Left renal pelvis (tissue), 4 donors: ENCODE results near the gene SMTNL2. TPM values are rescaled to one million over a fixed set of nuclear protein-coding genes. Genes with fewer than 3 reads are reported as not detected.
A peak's percentile ranks its signal among the peaks of the same experiment; 100 is the strongest.
"Not testable (repeated sequence)": the region's sequence is repeated elsewhere in the genome, so short reads cannot be mapped to it uniquely, and the experiment has no call there.

Experiments used
- DNase-seq, 4 donors: peaks; one replicate each; pipeline ENCODE4 v3.0.0-alpha.2; 2013; ENCODE audit warnings: low read depth in 4 of 4, low spot score in 3 of 4
- polyA plus RNA-seq, 4 donors: library from polyadenylated mRNA; unstranded; fragments of 120-200 nt; gene quantifications; one replicate each; pipeline ENCODE4 v1.2.1, GENCODE V29; 2013; ENCODE audit not compliant: insufficient read length in 4 of 4

The SMTNL2 gene
- polyA plus RNA-seq, 4 donors = 1.7 to 67.3 (median 52.0) TPM

GRCh38 chr17:4625181-4625617 is 40.9 kb downstream of the SMTNL2 start:
- peak in 2 of 4 donors; percentile 42 to 64 for DNase-seq

- no peak for DNase-seq
These were observed 42.5 kb downstream of the SMTNL2 start for GRCh38 chr17:4626734-4627256.

GRCh38 chr17:4631431-4631830 is 47.1 kb downstream of the SMTNL2 start:
- DNase-seq = no peak

- DNase-seq = no peak
These were observed 47.7 kb downstream of the SMTNL2 start for GRCh38 chr17:4631836-4632580.

- DNase-seq = no peak
These were observed 48.2 kb downstream of the SMTNL2 start for GRCh38 chr17:4632581-4632920.

- DNase-seq = no peak
These were observed 49.3 kb downstream of the SMTNL2 start for GRCh38 chr17:4633643-4634042.

- DNase-seq = no peak
These were observed 50.6 kb downstream of the SMTNL2 start for GRCh38 chr17:4634976-4635375.

- DNase-seq = no peak
These were observed 51.6 kb downstream of the SMTNL2 start for GRCh38 chr17:4635823-4636375.

- DNase-seq = no peak
These were observed 52.3 kb downstream of the SMTNL2 start for GRCh38 chr17:4636474-4637100.

- not testable (repeated sequence) for DNase-seq
These were observed 54.4 kb downstream of the SMTNL2 start for GRCh38 chr17:4638766-4639165.

GRCh38 chr17:4639301-4640059 is 55.2 kb downstream of the SMTNL2 start:
- not testable (repeated sequence) for DNase-seq

- DNase-seq = not testable (repeated sequence)
These were observed 56.4 kb downstream of the SMTNL2 start for GRCh38 chr17:4640569-4641188.

GRCh38 chr17:4641297-4642195 is 57.2 kb downstream of the SMTNL2 start, which contains the start of gene ALOX15:
Gene ALOX15 (minus strand): TSS chr17:4641678. CDS start chr17:4641651, 27 bp downstream.
- no peak for DNase-seq

- no peak for DNase-seq
These were observed 58.0 kb downstream of the SMTNL2 start for GRCh38 chr17:4642286-4642685.

- no peak for DNase-seq
These were observed 59.3 kb downstream of the SMTNL2 start for GRCh38 chr17:4643676-4644075.

- no peak for DNase-seq
These were observed 61.3 kb downstream of the SMTNL2 start for GRCh38 chr17:4645642-4646041.

- no peak for DNase-seq
These were observed 64.4 kb downstream of the SMTNL2 start for GRCh38 chr17:4648741-4649140.

- DNase-seq = no peak
These were observed 68.7 kb downstream of the SMTNL2 start for GRCh38 chr17:4652997-4653396.

GRCh38 chr17:4655933-4656332 is 71.6 kb downstream of the SMTNL2 start:
- not testable (repeated sequence) for DNase-seq
